Measurements from ENCODE around the gene GBE1. TPM values are rescaled to one million over a fixed set of nuclear protein-coding genes. Genes with fewer than 3 reads are reported as not detected.
A peak's percentile ranks its signal among the peaks of the same experiment; 100 is the strongest.

Gene GBE1
- total and polyA plus RNA-seq, 2 donors (not counting 1 experiment from before 2014, with no cell fraction given), result 153 to 232 TPM

DNA sequence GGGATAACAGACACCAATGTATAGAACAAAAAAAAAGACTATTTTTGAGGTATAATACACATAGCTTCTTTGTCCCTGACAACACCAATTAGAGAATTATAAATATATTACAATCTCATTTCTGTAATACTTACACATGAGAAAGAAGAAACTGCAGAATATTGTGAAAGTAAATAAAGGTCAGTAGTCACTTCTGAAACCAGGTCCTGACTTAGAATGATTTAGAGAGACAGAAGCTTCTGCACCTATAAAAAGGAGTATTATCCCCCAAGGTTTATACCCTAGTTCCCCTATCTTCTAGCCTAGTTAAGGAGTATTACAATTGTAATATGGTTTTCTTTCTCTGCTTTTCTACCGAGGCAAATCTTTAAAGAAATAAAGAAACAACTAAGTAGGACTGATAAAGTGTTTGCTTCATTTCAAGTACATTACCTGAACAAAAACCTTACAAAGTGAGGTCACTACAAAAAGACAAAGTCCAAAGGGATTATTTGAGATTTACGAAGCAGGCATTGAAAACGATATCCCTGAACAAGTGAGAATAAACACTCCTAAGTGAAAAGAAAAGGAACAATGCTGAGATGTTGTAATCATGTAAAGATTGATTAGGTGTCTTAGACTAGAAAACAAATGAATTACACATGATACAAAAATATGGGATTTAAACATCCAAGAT lies 103.0 kb downstream of the GBE1 start:
- Histone ChIP-seq H3K79me2 (ENCODE audit: control insufficient read depth, insufficient read depth, low read length) (peaks cover 13% of the 10 kb centered on the region), H3K9ac (ENCODE audit: insufficient read depth, low read length) (no peak overlapping the region), H3K27ac (ENCODE audit: insufficient read depth, low read length) (no peak overlapping the region), H3K4me1 (ENCODE audit: control insufficient read depth, extremely low read depth, insufficient read depth, low read length) (no peaks in the 10 kb centered on the region), H3K27me3 (ENCODE audit: control insufficient read depth, insufficient read depth, low read length) (no peaks in the 10 kb centered on the region), H3K4me2 (ENCODE audit: extremely low read depth, insufficient read depth, low read length) (no peak overlapping the region), H4K20me1 (ENCODE audit: control insufficient read depth, extremely low read depth, insufficient read depth, low read length) (no peaks in the 10 kb centered on the region), H2AFZ (ENCODE audit: low read length) (no peak overlapping the region), H3K4me3 (replicated peaks in 1 of 4; ENCODE audit: control extremely low read depth in 1 of 4, insufficient read depth in 1 of 4, low read depth in 3 of 4, low read length in 4 of 4) (no peak overlapping the region), H3K9me3 (ENCODE audit: control insufficient read depth, insufficient read depth, low read depth, low read length) (no peaks in the 10 kb centered on the region), H3K36me3 (ENCODE audit: control insufficient read depth, insufficient read depth, low read length) (no peaks in the 10 kb centered on the region)
- peak in 1 of 2 donors; percentile 3 for DNase-seq (ENCODE audit: low read depth in 2 of 2)
- TF ChIP-seq, protein P1, sequence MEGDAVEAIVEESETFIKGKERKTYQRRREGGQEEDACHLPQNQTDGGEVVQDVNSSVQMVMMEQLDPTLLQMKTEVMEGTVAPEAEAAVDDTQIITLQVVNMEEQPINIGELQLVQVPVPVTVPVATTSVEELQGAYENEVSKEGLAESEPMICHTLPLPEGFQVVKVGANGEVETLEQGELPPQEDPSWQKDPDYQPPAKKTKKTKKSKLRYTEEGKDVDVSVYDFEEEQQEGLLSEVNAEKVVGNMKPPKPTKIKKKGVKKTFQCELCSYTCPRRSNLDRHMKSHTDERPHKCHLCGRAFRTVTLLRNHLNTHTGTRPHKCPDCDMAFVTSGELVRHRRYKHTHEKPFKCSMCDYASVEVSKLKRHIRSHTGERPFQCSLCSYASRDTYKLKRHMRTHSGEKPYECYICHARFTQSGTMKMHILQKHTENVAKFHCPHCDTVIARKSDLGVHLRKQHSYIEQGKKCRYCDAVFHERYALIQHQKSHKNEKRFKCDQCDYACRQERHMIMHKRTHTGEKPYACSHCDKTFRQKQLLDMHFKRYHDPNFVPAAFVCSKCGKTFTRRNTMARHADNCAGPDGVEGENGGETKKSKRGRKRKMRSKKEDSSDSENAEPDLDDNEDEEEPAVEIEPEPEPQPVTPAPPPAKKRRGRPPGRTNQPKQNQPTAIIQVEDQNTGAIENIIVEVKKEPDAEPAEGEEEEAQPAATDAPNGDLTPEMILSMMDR (conservative IDR thresholded peaks at IDR 0.05 in 1 of 2, IDR thresholded peaks at IDR 0.05 in 1 of 2; ENCODE audit: low read depth in 1 of 2, low read length in 2 of 2), result no peak
- TF ChIP-seq EZH2 (IDR thresholded peaks at IDR 0.05; ENCODE audit: low read length, missing control alignments), result no peak

DNA sequence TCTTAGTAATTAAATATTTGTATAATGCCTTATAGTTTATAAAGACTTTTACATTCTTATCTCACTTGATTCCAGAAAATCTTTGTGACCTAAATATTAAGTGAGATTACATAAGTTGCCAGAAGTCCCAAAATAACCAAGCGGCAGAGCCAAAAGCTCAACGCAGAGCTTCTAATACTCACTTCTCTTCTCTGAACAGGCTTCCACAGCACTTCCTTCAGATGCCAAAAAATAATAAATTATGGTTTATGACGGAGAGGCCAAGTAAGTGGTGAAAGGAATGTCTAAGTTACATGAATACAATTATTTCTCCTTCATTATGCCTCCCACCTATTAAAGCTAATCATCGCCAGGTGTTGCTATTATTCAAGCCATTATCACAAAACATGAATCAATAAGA lies 110.3 kb downstream of the GBE1 start:
- DNase-seq (ENCODE audit: low read depth in 2 of 2), result no peak
- Histone ChIP-seq H3K4me3 (replicated peaks in 1 of 4; ENCODE audit: control extremely low read depth in 1 of 4, insufficient read depth in 1 of 4, low read depth in 3 of 4, low read length in 4 of 4) (no peak overlapping the region), H3K9me3 (ENCODE audit: control insufficient read depth, insufficient read depth, low read depth, low read length) (no peaks in the 10 kb centered on the region), H3K79me2 (ENCODE audit: control insufficient read depth, insufficient read depth, low read length) (no peaks in the 10 kb centered on the region), H3K9ac (ENCODE audit: insufficient read depth, low read length) (no peak overlapping the region), H3K36me3 (ENCODE audit: control insufficient read depth, insufficient read depth, low read length) (no peaks in the 10 kb centered on the region), H3K4me1 (ENCODE audit: control insufficient read depth, extremely low read depth, insufficient read depth, low read length) (no peaks in the 10 kb centered on the region), H2AFZ (ENCODE audit: low read length) (no peak overlapping the region), H3K4me2 (ENCODE audit: extremely low read depth, insufficient read depth, low read length) (no peak overlapping the region), H3K27me3 (ENCODE audit: control insufficient read depth, insufficient read depth, low read length) (no peaks in the 10 kb centered on the region), H3K27ac (ENCODE audit: insufficient read depth, low read length) (no peak overlapping the region), H4K20me1 (ENCODE audit: control insufficient read depth, extremely low read depth, insufficient read depth, low read length) (no peaks in the 10 kb centered on the region)
- TF ChIP-seq, protein P1 (conservative IDR thresholded peaks at IDR 0.05 in 1 of 2, IDR thresholded peaks at IDR 0.05 in 1 of 2; ENCODE audit: low read depth in 1 of 2, low read length in 2 of 2), result no peak
- no peak for TF ChIP-seq EZH2 (IDR thresholded peaks at IDR 0.05; ENCODE audit: low read length, missing control alignments)

DNA sequence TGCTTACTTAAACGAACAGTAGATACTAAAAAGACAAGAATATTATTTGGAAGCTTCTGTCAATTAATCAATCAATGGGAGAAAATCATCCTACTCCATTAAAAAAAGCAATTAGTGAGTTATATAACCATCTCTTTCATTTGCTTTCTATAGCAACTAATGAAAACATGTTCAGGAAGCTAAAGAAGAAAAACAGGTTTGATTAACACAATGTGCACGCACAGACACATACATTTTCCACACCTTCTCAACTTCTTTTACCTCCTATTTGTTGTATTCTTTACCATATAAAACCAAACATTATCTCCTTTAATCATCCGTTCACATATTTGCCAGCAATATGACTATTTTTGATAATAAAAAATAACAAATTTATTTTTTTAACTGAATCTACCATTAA lies 111.3 kb downstream of the GBE1 start:
- no peak overlapping the region for H2AFZ ChIP-seq (ENCODE audit: low read length)
- no peaks in the 10 kb centered on the region for H3K79me2 ChIP-seq (ENCODE audit: control insufficient read depth, insufficient read depth, low read length)
- peaks cover 1% of the 10 kb centered on the region for H3K36me3 ChIP-seq (ENCODE audit: control insufficient read depth, insufficient read depth, low read length)
- H4K20me1 ChIP-seq (ENCODE audit: control insufficient read depth, extremely low read depth, insufficient read depth, low read length), result no peaks in the 10 kb centered on the region
- no peak overlapping the region for H3K4me2 ChIP-seq (ENCODE audit: extremely low read depth, insufficient read depth, low read length)
- no peak for DNase-seq (ENCODE audit: low read depth in 2 of 2)
- H3K27me3 ChIP-seq (ENCODE audit: control insufficient read depth, insufficient read depth, low read length), result no peaks in the 10 kb centered on the region
- H3K9ac ChIP-seq (ENCODE audit: insufficient read depth, low read length), result no peak overlapping the region
- H3K4me1 ChIP-seq (ENCODE audit: control insufficient read depth, extremely low read depth, insufficient read depth, low read length), result no peaks in the 10 kb centered on the region
- no peaks in the 10 kb centered on the region for H3K9me3 ChIP-seq (ENCODE audit: control insufficient read depth, insufficient read depth, low read depth, low read length)
- no peak overlapping the region for H3K4me3 ChIP-seq (replicated peaks in 1 of 4; ENCODE audit: control extremely low read depth in 1 of 4, insufficient read depth in 1 of 4, low read depth in 3 of 4, low read length in 4 of 4)
- H3K27ac ChIP-seq (ENCODE audit: insufficient read depth, low read length), result no peak overlapping the region
- TF ChIP-seq, protein P1 (conservative IDR thresholded peaks at IDR 0.05 in 1 of 2, IDR thresholded peaks at IDR 0.05 in 1 of 2; ENCODE audit: low read depth in 1 of 2, low read length in 2 of 2), result no peak
- no peak for TF ChIP-seq EZH2 (IDR thresholded peaks at IDR 0.05; ENCODE audit: low read length, missing control alignments)
